ENCODE measurements around the gene SCAANT1. TPM values are rescaled to one million over a fixed set of nuclear protein-coding genes. Genes with fewer than 3 reads are reported as not detected.

Gene SCAANT1
- total RNA-seq = not detected in 2 replicates

DNA sequence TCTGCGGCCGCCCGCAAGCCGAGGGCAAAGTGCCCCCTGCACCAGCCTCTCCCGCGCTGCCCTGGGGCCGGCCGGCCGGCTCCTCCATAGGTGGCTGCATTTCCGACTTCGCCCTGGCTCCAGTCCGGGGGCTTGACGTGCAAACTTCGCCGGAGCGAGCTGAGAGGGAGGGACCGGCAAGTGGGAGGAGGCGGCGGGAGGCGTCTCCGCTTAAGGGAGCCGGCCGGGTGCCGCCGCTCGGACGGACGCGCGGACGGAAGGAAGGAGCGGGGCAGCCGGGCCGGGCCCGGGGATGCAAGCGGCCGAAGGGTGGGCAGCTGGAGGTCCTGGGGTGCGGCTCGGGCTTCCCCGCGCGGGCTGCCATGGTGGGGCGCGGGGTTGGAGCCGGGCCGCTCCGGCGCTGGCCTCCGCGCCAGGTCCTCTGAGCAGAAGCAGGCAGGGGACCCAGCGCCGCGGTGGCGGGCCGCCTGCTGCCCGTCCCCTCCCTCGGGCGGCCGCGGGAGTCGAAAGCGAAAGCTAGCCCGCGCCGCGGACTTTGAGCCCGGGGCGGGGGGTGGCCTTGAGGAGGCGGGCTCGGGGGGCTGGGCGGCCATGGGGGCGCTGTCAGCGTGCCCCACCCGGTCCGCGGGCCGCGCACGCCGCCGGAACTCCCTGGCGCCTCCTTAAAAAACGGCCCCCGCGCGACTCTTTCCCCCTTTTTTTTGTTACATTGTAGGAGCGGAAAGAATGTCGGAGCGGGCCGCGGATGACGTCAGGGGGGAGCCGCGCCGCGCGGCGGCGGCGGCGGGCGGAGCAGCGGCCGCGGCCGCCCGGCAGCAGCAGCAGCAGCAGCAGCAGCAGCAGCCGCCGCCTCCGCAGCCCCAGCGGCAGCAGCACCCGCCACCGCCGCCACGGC is at the start of gene SCAANT1:
Gene SCAANT1, minus strand, starts transcription at position 511 of the 895 bp plus-strand sequence.

DNA sequence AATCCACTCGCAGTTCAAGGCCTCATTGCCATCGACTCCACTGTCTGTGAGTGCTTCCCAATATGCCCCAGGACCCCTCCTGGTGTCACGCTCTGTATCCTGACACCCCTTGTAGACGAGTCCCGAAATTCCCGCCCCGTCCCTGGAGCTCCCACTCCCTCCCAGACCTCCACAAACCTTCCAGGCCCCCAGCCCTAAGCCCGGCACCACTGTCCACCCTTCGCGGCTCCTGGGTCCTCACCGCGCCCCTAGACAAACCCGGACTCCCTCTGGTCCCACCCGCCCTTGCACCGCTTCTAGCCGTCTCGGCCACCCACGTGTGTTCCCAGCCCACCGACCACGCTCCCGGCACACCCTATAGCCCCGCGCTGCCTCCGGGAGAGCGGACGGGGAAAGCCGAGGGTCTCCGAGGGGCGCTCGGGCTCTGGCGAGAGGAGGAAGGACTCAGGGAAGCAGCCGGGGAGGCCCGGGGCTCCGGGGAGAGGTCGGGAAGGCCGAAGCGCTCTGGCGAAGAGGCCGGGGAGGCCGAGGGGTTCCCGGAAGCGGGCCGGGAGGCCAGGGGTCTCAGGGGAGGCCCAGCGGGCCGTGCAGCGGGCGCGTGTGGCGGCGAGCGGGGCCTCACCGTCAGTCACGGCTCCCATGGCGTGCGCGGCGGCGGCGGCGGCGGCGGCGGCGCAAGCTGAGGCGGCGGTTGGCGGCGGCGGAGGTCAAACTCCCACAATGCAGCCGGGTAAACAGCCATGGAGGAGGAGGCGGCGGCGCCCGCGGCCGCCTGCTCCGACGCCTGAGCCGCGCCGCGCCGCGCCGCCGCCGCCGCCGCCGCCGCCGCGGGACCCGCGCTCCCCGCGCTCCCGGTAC is 48.8 kb downstream of the SCAANT1 start, which contains the start of the genes ATXN7 and THOC7:
Gene ATXN7, plus strand, starts transcription at position 718 of the 858 bp plus-strand sequence. CDS start 48,732 bp downstream, outside the sequence.
Gene THOC7, minus strand, starts transcription at position 656 of the 858 bp plus-strand sequence. Its CDS starts 15 bp downstream, at position 641.

Other genes starting within 250 kb of the SCAANT1 start
- gene C3orf49, start 93.1 kb downstream of the SCAANT1 start, total RNA-seq = not detected in 2 replicates
- 34.1 and 43.2 TPM in 2 replicates for gene THOC7, start 48.6 kb downstream of the SCAANT1 start, total RNA-seq
- gene ATXN7, start 48.5 kb downstream of the SCAANT1 start, total RNA-seq = 10.5 and 12.2 TPM in 2 replicates
- gene PSMD6, start 111.1 kb upstream of the SCAANT1 start, total RNA-seq = 85.5 and 88.2 TPM in 2 replicates